Thymus (tissue), 11 donors: ENCODE data around the gene TKFC. TPM values are rescaled to one million over a fixed set of nuclear protein-coding genes. Genes with fewer than 3 reads are reported as not detected.

Source experiments
- DNase-seq, 9 donors: peaks; one replicate each; pipeline ENCODE4 v3.0.0-alpha.2; 2013; ENCODE audit warnings: low spot score in 9 of 9, low read depth in 6 of 9, missing footprints in 1 of 9
- H3K27ac ChIP-seq, 2 donors: one replicate each; pipeline ENCODE4 v1.5.1; 2013; ENCODE audit warnings: control low read depth in 1 of 2, low read depth in 1 of 2, low read length in 1 of 2, mild to moderate bottlenecking in 1 of 2, moderate library complexity in 1 of 2
- H3K27me3 ChIP-seq, 2 donors: one replicate each; pipeline ENCODE4 v1.5.1; 2013; ENCODE audit warnings: low read length in 1 of 2; ENCODE audit not compliant: control insufficient read depth in 2 of 2, insufficient read depth in 1 of 2
- H3K36me3 ChIP-seq, 2 donors: one replicate each; pipeline ENCODE4 v1.5.1; 2013; ENCODE audit warnings: low read length in 1 of 2, mild to moderate bottlenecking in 1 of 2, moderate library complexity in 1 of 2; ENCODE audit not compliant: control insufficient read depth in 2 of 2, insufficient read depth in 2 of 2
- H3K4me1 ChIP-seq, 2 donors: one replicate each; pipeline ENCODE4 v1.5.1; 2013; ENCODE audit warnings: low read length in 2 of 2; ENCODE audit not compliant: control insufficient read depth in 2 of 2, insufficient read depth in 2 of 2
- H3K4me3 ChIP-seq, 2 donors: one replicate each; pipeline ENCODE4 v1.5.1; 2013; ENCODE audit warnings: low read length in 2 of 2, control low read depth in 1 of 2, mild to moderate bottlenecking in 1 of 2
- H3K9me3 ChIP-seq, 2 donors: one replicate each; pipeline ENCODE4 v1.5.1; 2013; ENCODE audit warnings: low read length in 1 of 2, mild to moderate bottlenecking in 1 of 2; ENCODE audit not compliant: control insufficient read depth in 2 of 2, insufficient read depth in 1 of 2
- WGBS: extraction: QIAGEN DNeasy Blood & Tissue Kit; methylation state at CpG from one replicate; pipeline ENCODE4 v1.1.7; 2013; 5-methylcytosine and 5-hydroxymethylcytosine counted together
- polyA plus RNA-seq: library from polyadenylated mRNA; stranded (reverse); fragments of 200-250 nt; gene quantifications from one replicate; pipeline ENCODE4 v1.2.3, GENCODE V29; 2013
- total RNA-seq: library from RNA; stranded (reverse); fragments of 120-200 nt; gene quantifications from one replicate; pipeline ENCODE4 v1.2.4, GENCODE V29; 2013
- donor health status: healthy.

The TKFC gene
- total and polyA plus RNA-seq, 2 donors = 19.8 to 47.4 TPM

GRCh38 chr11:61338783-61339489 is 5.9 kb downstream of the TKFC start:
- peaks cover 3 to 20% of the 10 kb centered on the region in 2 donors for H3K4me1 ChIP-seq
- DNase-seq = no peak
- no peak overlapping the region for H3K4me3 ChIP-seq
- H3K9me3 ChIP-seq = no peaks in the 10 kb centered on the region
- peaks cover 0 to 5% of the 10 kb centered on the region in 2 donors for H3K36me3 ChIP-seq
- no peak overlapping the region for H3K27ac ChIP-seq
- 94% methylated on average over 26 of the region's 26 CpGs for WGBS
- no peaks in the 10 kb centered on the region for H3K27me3 ChIP-seq

- H3K27ac ChIP-seq = no peak overlapping the region
- H3K36me3 ChIP-seq = peaks cover 0 to 5% of the 10 kb centered on the region in 2 donors
- H3K4me3 ChIP-seq = no peak overlapping the region
- H3K9me3 ChIP-seq = no peaks in the 10 kb centered on the region
- WGBS = 98% methylated on average over 4 of the region's 4 CpGs
- H3K27me3 ChIP-seq = no peaks in the 10 kb centered on the region
- no peak for DNase-seq
- H3K4me1 ChIP-seq = peaks cover 3 to 15% of the 10 kb centered on the region in 2 donors
Observed at GRCh38 chr11:61339490-61339878, 6.5 kb downstream of the TKFC start.

- Histone ChIP-seq H3K4me3 (no peak overlapping the region), H3K27ac (no peak overlapping the region), H3K9me3 (no peaks in the 10 kb centered on the region), H3K4me1 (peaks cover 2 to 7% of the 10 kb centered on the region in 2 donors), H3K36me3 (peaks cover 4 to 7% of the 10 kb centered on the region in 2 donors), H3K27me3 (no peaks in the 10 kb centered on the region)
- 100% methylated on average over 2 of the region's 2 CpGs for WGBS
- DNase-seq = no peak
Observed at GRCh38 chr11:61340979-61341378, 8.0 kb downstream of the TKFC start.

- no peak overlapping the region for H3K4me3 ChIP-seq
- H3K27ac ChIP-seq = no peak overlapping the region
- no peaks in the 10 kb centered on the region for H3K9me3 ChIP-seq
- H3K27me3 ChIP-seq = no peaks in the 10 kb centered on the region
- no peak for DNase-seq
- H3K4me1 ChIP-seq = peaks cover 0 to 3% of the 10 kb centered on the region in 2 donors
- H3K36me3 ChIP-seq = peaks cover 5 to 12% of the 10 kb centered on the region in 2 donors
- 100% methylated on average over 4 of the region's 4 CpGs for WGBS
Observed at GRCh38 chr11:61341706-61342105, 8.7 kb downstream of the TKFC start.

GRCh38 chr11:61342207-61342803 is 9.3 kb downstream of the TKFC start:
- no peaks in the 10 kb centered on the region for H3K27me3 ChIP-seq
- DNase-seq = no peak
- peaks cover 6 to 13% of the 10 kb centered on the region in 2 donors for H3K36me3 ChIP-seq
- no peak overlapping the region for H3K4me3 ChIP-seq
- peaks cover 0 to 3% of the 10 kb centered on the region in 2 donors for H3K4me1 ChIP-seq
- no peak overlapping the region for H3K27ac ChIP-seq
- H3K9me3 ChIP-seq = no peaks in the 10 kb centered on the region
- 97% methylated on average over 20 of the region's 20 CpGs for WGBS

- 97% methylated on average over 29 of the region's 29 CpGs for whole genome bisulfite sequencing
- DNase-seq = no peak
- Histone ChIP-seq H3K4me3 (no peak overlapping the region), H3K9me3 (no peaks in the 10 kb centered on the region), H3K36me3 (peaks cover 20 to 22% of the 10 kb centered on the region in 2 donors), H3K27ac (no peak overlapping the region), H3K27me3 (no peaks in the 10 kb centered on the region), H3K4me1 (peaks cover 0 to 3% of the 10 kb centered on the region in 2 donors)
Observed at GRCh38 chr11:61343792-61344745, 11.0 kb downstream of the TKFC start.

- H3K9me3 ChIP-seq = no peaks in the 10 kb centered on the region
- no peaks in the 10 kb centered on the region for H3K27me3 ChIP-seq
- H3K4me1 ChIP-seq = peaks cover 0 to 3% of the 10 kb centered on the region in 2 donors
- H3K27ac ChIP-seq = no peak overlapping the region
- no peak for DNase-seq
- peaks cover 30 to 31% of the 10 kb centered on the region in 2 donors for H3K36me3 ChIP-seq
- H3K4me3 ChIP-seq = no peak overlapping the region
- WGBS = 90% methylated on average over 4 of the region's 4 CpGs
Observed at GRCh38 chr11:61345170-61345610, 12.2 kb downstream of the TKFC start.

- H3K9me3 ChIP-seq = no peaks in the 10 kb centered on the region
- no peak for DNase-seq
- H3K27ac ChIP-seq = no peak overlapping the region
- no peak overlapping the region for H3K4me3 ChIP-seq
- no peaks in the 10 kb centered on the region for H3K27me3 ChIP-seq
- WGBS = 91% methylated on average over 14 of the region's 14 CpGs
- H3K4me1 ChIP-seq = peaks cover 0 to 3% of the 10 kb centered on the region in 2 donors
- H3K36me3 ChIP-seq = peaks cover 38 to 39% of the 10 kb centered on the region in 2 donors
Observed at GRCh38 chr11:61345954-61346843, 13.2 kb downstream of the TKFC start.
